GM19240 (cell line): ENCODE data around the gene CNTNAP4.

Experiments
- DNase-seq: peaks from one replicate; pipeline ENCODE4 v3.0.0; 2011; ENCODE audit warnings: low spot score; ENCODE audit not compliant: insufficient read length

CNTNAP4 gene

DNA sequence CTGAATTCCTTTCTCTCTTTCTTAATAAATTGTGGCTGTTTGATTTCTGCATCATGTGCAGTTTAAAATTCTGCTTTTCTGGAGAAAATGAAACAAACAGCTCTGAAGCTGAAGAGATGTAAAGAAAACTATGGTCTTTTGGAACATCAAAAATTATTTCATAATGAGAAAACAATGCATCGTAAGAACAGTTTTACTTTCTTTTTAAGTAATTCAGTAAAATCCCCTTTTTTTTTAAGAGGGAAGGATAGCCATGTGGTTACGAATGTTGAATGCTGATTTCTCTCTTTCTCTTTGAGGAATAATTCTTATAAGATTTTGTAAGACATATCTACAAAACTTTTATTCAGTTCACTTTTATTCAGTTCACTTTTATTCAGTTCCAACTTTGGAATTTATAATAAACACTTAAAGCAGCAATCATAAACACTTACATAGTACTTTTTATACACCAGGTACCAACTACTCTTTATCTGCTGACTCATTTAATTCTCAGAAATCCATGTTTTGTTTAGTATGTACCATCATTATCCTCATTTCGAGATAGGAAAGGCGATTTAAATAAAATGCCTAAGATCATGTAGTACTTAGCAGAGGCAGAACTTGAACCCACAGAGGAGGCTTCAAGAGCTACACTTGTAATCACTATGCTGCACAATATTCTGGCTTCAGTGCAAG lies 26.6 kb downstream of the CNTNAP4 start:
- no peak for DNase-seq

DNA sequence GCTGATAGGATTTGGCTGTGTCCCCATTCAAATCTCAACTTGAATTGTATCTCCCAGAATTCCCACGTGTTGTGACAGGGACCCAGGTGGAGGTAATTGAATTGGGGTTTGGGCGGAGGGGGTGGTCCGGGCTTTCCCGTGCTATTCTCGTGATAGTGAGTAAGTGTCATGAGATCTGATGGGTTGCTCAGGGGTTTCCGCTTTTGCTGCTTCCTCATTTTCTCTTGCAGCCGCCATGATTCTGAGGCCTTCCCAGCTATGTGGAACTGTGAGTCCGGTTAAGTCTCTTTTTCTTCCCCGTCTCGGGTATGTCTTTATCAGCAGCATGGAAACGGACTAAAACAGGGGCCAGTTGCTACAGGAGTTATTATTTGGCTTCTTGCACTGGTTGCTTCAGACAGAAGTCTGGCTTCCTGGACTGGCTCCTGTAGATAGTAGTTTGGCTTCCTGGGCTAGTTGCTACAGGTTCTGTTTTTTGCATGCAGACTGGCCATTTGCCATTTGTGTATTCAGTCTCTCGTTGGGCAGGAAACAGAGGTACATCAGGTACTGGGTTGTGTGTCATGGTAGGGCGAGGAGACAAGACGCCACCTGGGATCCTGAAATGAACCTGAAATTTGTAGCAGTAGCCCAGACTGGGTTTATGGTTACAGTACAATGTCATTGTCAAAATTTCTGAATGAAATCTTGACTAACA lies 32.6 kb downstream of the CNTNAP4 start:
- no peak for DNase-seq

- DNase-seq = no peak
Measured at GRCh38 chr16:76311260-76311659, 34.1 kb downstream of the CNTNAP4 start.

- DNase-seq = no peak
Measured at GRCh38 chr16:76318565-76318964, 41.4 kb downstream of the CNTNAP4 start.

- no peak for DNase-seq
Measured at GRCh38 chr16:76329106-76329505, 51.9 kb downstream of the CNTNAP4 start.

GRCh38 chr16:76335180-76335974 lies 58.2 kb downstream of the CNTNAP4 start:
- no peak for DNase-seq

- no peak for DNase-seq
Measured at GRCh38 chr16:76336112-76336511, 58.9 kb downstream of the CNTNAP4 start.

DNA sequence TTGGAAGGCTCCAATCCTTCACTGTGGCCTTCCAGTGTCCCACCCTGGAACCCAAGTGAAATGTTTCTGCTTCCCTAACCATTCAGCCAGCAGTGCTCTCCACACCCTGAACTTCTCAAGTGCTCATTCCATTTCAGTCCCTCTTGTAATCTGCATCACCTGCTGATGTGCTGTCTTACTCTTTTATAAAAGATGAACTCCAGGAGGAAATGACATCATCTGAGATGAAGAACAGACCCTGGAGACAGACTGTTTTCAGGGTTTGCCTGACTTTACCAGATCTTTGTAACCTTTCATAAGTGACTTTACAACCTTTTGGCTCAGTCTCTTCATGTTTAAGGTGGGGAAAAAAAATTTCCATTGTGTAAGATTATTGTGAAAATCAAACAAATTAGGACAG lies 61.3 kb downstream of the CNTNAP4 start:
- no peak for DNase-seq

DNA sequence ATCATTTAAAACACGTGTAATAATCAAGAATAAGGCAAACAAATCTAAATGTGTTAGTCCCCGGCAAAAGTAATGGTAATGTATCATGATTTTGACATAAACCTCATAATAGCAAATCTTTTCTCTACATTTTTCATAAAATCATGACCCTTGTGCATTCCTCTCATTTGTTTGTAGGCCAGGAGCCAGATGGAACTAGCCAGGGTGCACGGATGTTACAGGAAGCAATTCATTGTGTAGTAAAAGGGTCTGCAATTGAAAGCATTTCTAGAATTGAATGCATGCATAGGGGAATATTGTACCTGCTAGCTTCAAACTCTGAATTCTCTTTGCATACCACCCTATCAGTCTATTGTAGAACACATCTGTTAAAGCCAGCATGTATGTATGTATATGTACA lies 66.6 kb downstream of the CNTNAP4 start:
- DNase-seq = no peak

DNA sequence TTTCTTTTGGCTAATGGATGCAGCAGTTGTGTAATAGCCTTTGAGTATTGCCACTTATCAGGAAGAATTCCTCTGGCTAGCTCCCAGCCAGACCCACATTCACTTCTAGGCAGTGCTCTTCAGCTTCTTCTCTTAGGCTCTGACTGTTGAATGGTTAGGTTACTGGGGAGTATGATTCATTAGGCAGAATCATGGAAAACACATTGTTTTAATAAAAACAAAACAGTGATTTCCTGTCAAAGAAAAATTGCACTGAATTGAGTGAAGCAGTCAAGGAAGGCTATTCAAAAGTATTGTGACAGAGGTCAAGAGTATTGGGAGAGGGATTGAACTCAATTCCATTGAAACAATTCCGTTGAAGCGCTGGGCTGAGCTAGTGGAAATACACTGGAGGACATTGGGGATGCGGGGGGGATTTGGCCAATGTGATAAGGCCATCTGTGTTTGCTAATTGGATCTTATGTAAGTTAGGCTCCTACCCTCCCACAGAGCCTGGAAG lies 68.0 kb downstream of the CNTNAP4 start:
- DNase-seq = no peak

DNA sequence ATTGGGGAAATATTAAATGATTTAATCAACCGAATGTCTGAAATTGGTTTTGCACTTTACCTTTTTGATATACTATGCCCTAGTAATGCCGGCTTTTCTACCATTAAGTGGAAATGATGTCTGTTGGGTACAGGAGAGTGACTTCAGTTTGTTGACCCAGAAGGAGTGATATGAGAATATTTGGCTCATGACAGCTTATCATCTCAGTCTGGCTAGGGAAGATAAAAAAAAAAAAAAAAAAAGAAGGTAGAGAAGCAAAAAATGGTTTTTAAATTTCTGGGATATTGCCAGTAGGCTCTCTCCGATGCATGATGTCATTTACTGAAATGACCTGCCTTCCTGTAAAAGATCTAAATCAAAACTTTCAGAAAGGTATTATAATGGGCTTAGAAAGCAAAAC lies 69.0 kb downstream of the CNTNAP4 start:
- no peak for DNase-seq

DNA sequence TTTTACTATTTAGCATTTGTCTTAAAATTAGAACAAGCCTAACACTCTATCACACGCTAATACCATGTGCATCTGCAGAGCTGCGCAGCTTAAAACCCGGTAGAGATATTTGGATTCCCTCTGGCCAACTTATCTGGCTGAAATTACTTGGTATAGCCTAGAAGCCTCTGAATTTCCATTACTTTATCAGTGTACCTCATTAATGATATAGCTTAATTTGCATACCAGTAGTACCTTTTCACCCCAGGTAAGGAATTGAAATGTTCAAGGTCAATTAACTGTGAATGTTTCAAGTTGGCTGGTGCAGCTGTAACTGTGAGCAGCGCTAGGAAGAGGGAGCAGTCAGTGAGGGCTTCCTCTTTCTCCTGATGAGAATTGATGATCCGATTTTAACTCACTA lies 74.2 kb downstream of the CNTNAP4 start:
- no peak for DNase-seq

DNA sequence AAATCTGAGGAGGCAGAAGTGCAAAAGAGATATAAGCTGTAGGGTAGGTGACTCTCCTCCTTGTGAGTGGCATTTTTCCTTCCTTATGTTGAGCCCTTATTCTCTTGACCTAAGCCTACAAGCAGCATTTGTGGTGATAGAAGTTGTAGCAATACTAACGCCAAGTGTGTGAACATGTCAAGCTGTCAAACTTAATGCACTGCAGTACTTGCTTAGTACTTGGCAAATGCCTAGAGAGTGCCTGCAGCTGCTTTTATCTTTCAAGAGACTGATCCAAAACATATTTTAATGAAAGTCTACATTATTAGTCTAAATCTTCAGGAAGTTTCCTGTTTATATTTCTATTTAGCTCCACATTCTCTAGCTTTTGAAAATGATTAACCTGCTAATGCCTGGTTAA lies 83.2 kb downstream of the CNTNAP4 start:
- DNase-seq = no peak

DNA sequence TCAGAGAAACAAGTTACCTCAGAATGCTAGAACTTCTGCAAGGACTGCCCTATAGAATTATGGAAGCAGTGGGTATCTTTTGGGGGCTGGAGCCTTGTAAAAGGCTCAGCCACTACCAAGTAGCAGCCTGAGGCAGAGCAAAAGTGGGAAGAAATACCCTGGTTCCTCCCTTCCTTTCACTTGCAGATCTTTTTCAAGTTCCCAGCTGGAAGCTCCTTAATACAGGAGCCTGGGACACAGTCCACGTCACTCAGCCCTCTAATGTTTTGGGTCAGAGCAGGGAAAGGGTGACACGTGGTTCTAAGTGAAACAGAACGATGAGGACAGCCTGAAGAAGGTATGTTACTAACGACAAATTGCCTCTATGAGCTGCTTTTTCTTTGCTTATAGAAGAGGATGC lies 93.1 kb downstream of the CNTNAP4 start:
- no peak for DNase-seq

GRCh38 chr16:76371441-76371840 lies 94.2 kb downstream of the CNTNAP4 start:
- DNase-seq = no peak

- no peak for DNase-seq
Measured at GRCh38 chr16:76373998-76374397, 96.8 kb downstream of the CNTNAP4 start.

DNA sequence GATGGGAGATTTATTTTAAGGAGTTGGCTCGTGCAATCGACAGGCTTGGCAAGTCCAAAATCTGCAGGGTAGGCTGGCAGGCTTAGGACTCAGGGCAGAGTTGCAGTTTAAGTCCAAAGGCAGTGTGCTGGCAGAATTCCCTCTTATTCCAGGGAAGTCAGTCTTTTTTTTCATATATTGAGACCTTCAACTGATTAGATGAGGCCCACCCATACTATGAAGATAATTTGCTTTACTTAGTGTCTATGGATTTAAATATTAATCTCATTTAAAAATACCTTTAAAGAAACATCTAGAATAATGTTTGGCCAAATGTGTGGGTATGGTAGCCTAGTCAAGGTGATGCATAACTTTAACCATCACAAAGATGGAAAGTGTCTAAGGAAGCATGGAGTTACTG lies 99.8 kb downstream of the CNTNAP4 start:
- DNase-seq = no peak

DNA sequence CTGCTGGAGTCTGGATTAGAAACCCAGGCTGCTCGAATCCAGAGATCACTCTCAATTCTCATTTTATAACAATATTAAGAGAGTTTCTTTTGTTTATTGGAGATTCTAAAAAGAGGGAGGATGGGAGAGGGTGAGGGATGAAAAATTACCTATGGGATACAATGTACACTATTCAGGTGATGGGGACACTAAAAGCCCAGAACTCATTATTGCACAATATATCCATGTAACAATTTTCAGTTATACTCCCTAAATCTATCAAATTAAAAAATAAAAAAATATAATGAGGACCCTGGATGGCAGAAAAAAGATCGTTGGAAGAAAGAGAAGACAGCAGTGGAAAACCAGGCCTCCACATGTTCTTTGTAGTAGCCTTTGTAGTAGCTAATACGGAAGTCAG lies 100.8 kb downstream of the CNTNAP4 start:
- DNase-seq = no peak

DNA sequence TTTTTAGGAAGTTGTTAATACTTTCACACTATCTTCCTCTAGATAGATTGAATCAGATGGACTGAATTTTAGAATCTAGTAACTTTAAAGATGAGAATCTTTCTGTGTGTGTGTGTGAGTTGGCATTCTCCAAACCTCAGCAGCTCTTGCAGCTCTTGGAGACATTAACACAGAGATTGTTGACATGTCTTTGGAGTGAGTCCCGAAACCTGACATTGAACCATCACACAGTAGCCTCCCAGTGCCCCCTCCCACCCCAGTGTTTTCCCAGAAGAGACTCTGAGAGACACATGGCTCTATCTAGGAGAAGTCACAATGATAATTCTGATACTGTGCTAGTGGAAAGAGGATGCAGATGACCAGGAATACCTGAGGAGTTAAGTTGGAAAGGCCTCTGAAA lies 103.9 kb downstream of the CNTNAP4 start:
- no peak for DNase-seq

GRCh38 chr16:76385601-76386230 lies 108.5 kb downstream of the CNTNAP4 start:
- DNase-seq = no peak

- no peak for DNase-seq
Measured at GRCh38 chr16:76386784-76387183, 109.6 kb downstream of the CNTNAP4 start.

DNA sequence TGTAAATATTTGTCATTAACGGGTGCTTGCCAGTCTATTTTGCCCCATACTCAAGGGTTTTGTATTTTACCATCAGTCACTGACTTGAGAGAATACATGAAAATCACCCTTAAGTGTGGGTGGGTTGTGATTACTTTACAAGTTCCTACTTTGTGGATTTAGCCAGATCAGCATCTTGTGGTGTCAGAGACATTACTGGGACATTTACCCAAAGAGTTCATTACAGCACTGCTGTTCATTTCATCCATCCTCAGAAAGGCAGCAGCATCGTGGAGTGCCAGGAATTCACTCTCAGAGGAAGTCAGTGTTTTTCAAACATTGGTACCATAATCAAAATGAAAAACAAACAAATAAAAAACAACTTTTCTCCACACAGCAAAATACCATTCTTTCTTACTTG lies 110.8 kb downstream of the CNTNAP4 start:
- DNase-seq = no peak
